Fibroblast of lung (primary cell): Measurements from ENCODE around the gene KIF9.

ENCODE experiments used
- EZH2 ChIP-seq: IDR thresholded peaks from 2 replicates; pipeline ENCODE4 v1.5.1; 2012; ENCODE audit warnings: low read length, control low read depth, mild to moderate bottlenecking; ENCODE audit errors: missing control alignments
- TF ChIP-seq, protein P1 (sequence below), 2 donors: IDR thresholded peaks in 1 of 2; conservative IDR thresholded peaks in 1 of 2; 1 replicate in 1 of 2; 2 replicates in 1 of 2; pipeline ENCODE4 v1.5.1; 2011 to 2012; ENCODE audit warnings: low read length in 2 of 2, control low read depth in 1 of 2, inconsistent platforms in 1 of 2, low read depth in 1 of 2, mild to moderate bottlenecking in 1 of 2

DNA sequence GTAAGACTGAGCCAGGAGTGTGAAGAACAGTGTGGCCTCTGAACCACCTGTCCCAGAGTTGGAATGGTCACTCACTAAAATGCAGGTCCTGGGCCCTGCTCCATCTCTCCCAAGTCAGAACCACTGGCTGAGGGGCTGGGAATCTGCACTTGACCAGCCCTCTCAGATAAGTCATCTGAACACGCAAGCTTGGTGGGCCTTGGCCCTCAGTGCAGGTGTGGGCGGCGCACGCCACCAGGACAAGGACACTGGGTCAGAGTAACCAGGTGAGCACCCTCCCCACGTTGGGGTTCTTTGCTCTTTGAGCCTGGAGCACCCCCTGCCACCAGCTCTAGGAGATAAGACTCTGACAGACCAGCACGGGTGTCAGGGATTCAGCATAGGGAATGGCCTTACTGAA lies 42.7 kb downstream of the KIF9 start:
- TF ChIP-seq, protein P1, sequence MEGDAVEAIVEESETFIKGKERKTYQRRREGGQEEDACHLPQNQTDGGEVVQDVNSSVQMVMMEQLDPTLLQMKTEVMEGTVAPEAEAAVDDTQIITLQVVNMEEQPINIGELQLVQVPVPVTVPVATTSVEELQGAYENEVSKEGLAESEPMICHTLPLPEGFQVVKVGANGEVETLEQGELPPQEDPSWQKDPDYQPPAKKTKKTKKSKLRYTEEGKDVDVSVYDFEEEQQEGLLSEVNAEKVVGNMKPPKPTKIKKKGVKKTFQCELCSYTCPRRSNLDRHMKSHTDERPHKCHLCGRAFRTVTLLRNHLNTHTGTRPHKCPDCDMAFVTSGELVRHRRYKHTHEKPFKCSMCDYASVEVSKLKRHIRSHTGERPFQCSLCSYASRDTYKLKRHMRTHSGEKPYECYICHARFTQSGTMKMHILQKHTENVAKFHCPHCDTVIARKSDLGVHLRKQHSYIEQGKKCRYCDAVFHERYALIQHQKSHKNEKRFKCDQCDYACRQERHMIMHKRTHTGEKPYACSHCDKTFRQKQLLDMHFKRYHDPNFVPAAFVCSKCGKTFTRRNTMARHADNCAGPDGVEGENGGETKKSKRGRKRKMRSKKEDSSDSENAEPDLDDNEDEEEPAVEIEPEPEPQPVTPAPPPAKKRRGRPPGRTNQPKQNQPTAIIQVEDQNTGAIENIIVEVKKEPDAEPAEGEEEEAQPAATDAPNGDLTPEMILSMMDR (conservative IDR thresholded peaks at IDR 0.05 in 1 of 2, IDR thresholded peaks at IDR 0.05 in 1 of 2; ENCODE audit: low read depth in 1 of 2, low read length in 2 of 2): no peak
- TF ChIP-seq EZH2: no peak
